Lung (tissue), 16 donors: ENCODE data around the gene P2RX2. TPM values are rescaled to one million over a fixed set of nuclear protein-coding genes. Genes with fewer than 3 reads are reported as not detected.

Experiments
- ATAC-seq: fragments of 200-7000 bp; cut with Tn5 transposase; one replicate; pipeline ENCODE4 v1.9.1; 2020; ENCODE audit warnings: moderate number of reproducible peaks; ENCODE audit not compliant: insufficient read depth, low FRiP score
- DNase-seq, 3 donors: peaks; one replicate each; pipeline ENCODE4 v3.0.0-alpha.2; 2013 to 2017
- H3K27ac ChIP-seq, 2 donors: one replicate each; pipeline ENCODE4 v1.5.1; 2013; ENCODE audit warnings: mild to moderate bottlenecking in 2 of 2, moderate library complexity in 2 of 2, control low read depth in 1 of 2, inconsistent platforms in 1 of 2, low read depth in 1 of 2, low read length in 1 of 2
- H3K27me3 ChIP-seq, 3 donors: one replicate each; pipeline ENCODE4 v1.5.1; 2013; ENCODE audit warnings: low read length in 2 of 3; ENCODE audit not compliant: control insufficient read depth in 3 of 3, insufficient read depth in 3 of 3
- H3K36me3 ChIP-seq, 4 donors: one replicate each; pipeline ENCODE4 v1.5.1; 2013; ENCODE audit warnings: low read length in 4 of 4, mild to moderate bottlenecking in 1 of 4, moderate library complexity in 1 of 4; ENCODE audit not compliant: control insufficient read depth in 4 of 4, insufficient read depth in 4 of 4
- H3K4me1 ChIP-seq, 5 donors: one replicate each; pipeline ENCODE4 v1.5.1; 2013; ENCODE audit warnings: low read length in 5 of 5, mild to moderate bottlenecking in 2 of 5, moderate library complexity in 1 of 5; ENCODE audit not compliant: control insufficient read depth in 5 of 5, insufficient read depth in 5 of 5
- H3K4me3 ChIP-seq: one replicate; pipeline ENCODE4 v1.5.1; 2013; ENCODE audit warnings: mild to moderate bottlenecking, control low read depth, moderate library complexity
- H3K9ac ChIP-seq, 2 donors: one replicate each; pipeline ENCODE4 v1.5.1; 2013; ENCODE audit warnings: low read length in 2 of 2, control low read depth in 1 of 2; ENCODE audit not compliant: insufficient read depth in 1 of 2
- H3K9me3 ChIP-seq, 4 donors: one replicate each; pipeline ENCODE4 v1.5.1; 2013; ENCODE audit warnings: low read length in 3 of 4, mild to moderate bottlenecking in 1 of 4, moderate library complexity in 1 of 4; ENCODE audit not compliant: control insufficient read depth in 4 of 4, insufficient read depth in 3 of 4
- WGBS, 2 donors: extraction: QIAGEN DNeasy Blood & Tissue Kit; methylation state at CpG; one replicate each; pipeline ENCODE4 v1.1.7; 2013; 5-methylcytosine and 5-hydroxymethylcytosine counted together
- long read RNA-seq, 5 donors: transcript quantifications; one replicate each; lab custom pipeline, GENCODE V29; 2026
- polyA plus RNA-seq, 2 donors: library from polyadenylated mRNA; stranded (reverse); fragments of 200-250 nt; gene quantifications; one replicate each; pipeline ENCODE4 v1.2.1, GENCODE V29; 2013
- total RNA-seq, 2 donors: library from RNA; depleted of rRNA in 1 of 2; stranded (reverse); fragments of >200 nt in 1 of 2; gene quantifications; one replicate each; pipeline ENCODE4 v1.2.1, GENCODE V29; 2014 to 2021
- TF ChIP-seq, protein P1 (sequence below): IDR thresholded peaks from 2 replicates; pipeline ENCODE4 v1.5.1; 2012; ENCODE audit warnings: mild to moderate bottlenecking; ENCODE audit errors: control extremely low read depth, extremely low read depth
- donor health status: control.
- donor health status: control.
- donor health status: Bipolar disorder and iron deficiency.
- donor health status: healthy.
- donor health status: DM: yes; HTN: yes; CAD: no.

P2RX2 gene
- total RNA-seq (1 to 10 TPM in 1 of 2 donors, under 1 TPM in 1; 0.25 to 3.4 TPM), polyA plus RNA-seq (1 to 10 TPM in 1 of 2 donors, under 1 TPM in 1; 0.05 to 1.6 TPM)
- long read RNA-seq, donor 1, partial matches to known transcripts, result 0 of 2 reads
- long read RNA-seq, donor 1, other reads (novel, unspliced or antisense), result 0 of 2 reads
- long read RNA-seq, donor 2, result 0 reads
- long read RNA-seq, donor 3, result 0 reads
- long read RNA-seq, donor 4, result 0 reads
- long read RNA-seq, donor 5, result 0 reads

- no peak within 1 kb of the TSS for H3K27ac ChIP-seq
- no peaks in the 10 kb centered on the region for H3K36me3 ChIP-seq
- peak within 1 kb of the TSS in 1 of 2 donors; percentile 23 for H3K9ac ChIP-seq
- ATAC-seq (no peak), DNase-seq (no peak)
- 4 to 5% methylated on average over 22 to 49 of the region's 49 CpGs for WGBS, 2 donors
- H3K4me3 ChIP-seq, result no peak within 1 kb of the TSS
- TF ChIP-seq, protein P1, sequence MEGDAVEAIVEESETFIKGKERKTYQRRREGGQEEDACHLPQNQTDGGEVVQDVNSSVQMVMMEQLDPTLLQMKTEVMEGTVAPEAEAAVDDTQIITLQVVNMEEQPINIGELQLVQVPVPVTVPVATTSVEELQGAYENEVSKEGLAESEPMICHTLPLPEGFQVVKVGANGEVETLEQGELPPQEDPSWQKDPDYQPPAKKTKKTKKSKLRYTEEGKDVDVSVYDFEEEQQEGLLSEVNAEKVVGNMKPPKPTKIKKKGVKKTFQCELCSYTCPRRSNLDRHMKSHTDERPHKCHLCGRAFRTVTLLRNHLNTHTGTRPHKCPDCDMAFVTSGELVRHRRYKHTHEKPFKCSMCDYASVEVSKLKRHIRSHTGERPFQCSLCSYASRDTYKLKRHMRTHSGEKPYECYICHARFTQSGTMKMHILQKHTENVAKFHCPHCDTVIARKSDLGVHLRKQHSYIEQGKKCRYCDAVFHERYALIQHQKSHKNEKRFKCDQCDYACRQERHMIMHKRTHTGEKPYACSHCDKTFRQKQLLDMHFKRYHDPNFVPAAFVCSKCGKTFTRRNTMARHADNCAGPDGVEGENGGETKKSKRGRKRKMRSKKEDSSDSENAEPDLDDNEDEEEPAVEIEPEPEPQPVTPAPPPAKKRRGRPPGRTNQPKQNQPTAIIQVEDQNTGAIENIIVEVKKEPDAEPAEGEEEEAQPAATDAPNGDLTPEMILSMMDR, result no peak
- H3K9me3 ChIP-seq, result peaks cover 0 to 24% (median 2%) of the 10 kb centered on the region in 4 donors
- peaks cover 5 to 21% (median 15%) of the 10 kb centered on the region in 3 donors for H3K27me3 ChIP-seq
- peaks cover 0 to 17% (median 11%) of the 10 kb centered on the region in 5 donors for H3K4me1 ChIP-seq
Measured at GRCh38 chr12:132618683-132619043, at the start of gene P2RX2. TSS of gene P2RX2 (plus strand) at chr12:132618776. CDS start at chr12:132618817, 41 bp downstream.

DNA sequence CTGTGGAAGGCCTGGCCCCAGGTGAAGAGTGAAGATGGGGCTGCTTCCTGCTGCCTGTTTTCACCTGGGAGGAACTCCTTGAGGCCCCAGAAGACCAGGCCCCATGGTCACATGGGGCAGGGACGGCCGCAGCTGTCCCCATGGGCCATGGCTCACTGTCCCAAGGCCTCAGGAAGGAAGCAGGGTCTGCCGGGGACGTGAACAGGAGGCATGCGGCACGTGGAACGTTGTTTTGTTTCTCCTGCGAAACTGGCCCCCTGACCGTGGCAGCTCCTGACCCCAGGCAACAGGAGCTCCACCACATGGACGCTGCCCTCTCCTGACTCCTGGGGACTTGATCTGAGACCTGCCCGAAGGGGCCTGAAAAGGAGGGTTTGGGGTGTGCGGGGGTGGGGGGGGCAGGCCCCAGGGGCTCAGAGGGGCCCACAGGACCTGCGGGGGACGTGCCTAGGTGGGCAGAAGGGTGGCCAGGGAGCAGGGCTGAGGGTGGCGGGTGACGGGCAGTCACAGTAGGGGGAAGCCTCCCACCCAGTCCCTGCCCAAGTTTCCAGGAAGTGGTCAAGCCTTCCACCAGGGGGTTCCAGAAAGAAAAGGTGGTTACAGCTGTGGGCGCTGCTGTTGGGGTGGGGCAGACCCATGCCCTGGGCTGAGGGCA is 49.6 kb upstream of the P2RX2 start:
- Histone ChIP-seq H3K36me3 (peaks cover 3 to 38% (median 10%) of the 10 kb centered on the region in 4 donors), H3K27me3 (no peaks in the 10 kb centered on the region), H3K4me3 (no peak overlapping the region), H3K27ac (no peak overlapping the region), H3K4me1 (peaks cover 0 to 10% (median 0%) of the 10 kb centered on the region in 5 donors), H3K9ac (no peak overlapping the region), H3K9me3 (no peaks in the 10 kb centered on the region)
- WGBS, 2 donors, result 87% methylated on average over 17 of the region's 17 CpGs
- no peak for DNase-seq
- ATAC-seq, result no peak
- TF ChIP-seq, protein P1, result no peak

- Histone ChIP-seq H3K27ac (no peak overlapping the region), H3K4me3 (no peak overlapping the region), H3K9me3 (no peaks in the 10 kb centered on the region), H3K27me3 (no peaks in the 10 kb centered on the region), H3K9ac (no peak overlapping the region), H3K4me1 (peaks cover 0 to 10% (median 0%) of the 10 kb centered on the region in 5 donors), H3K36me3 (peaks cover 3 to 47% (median 13%) of the 10 kb centered on the region in 4 donors)
- TF ChIP-seq, protein P1, result no peak
- 97% methylated on average over 49 to 55 of the region's 55 CpGs for WGBS, 2 donors
- no peak for DNase-seq
- ATAC-seq, result no peak
Measured at GRCh38 chr12:132569856-132570480, 48.6 kb upstream of the P2RX2 start.
